GM23248 (cell line): Measurements from ENCODE around the gene KRTAP2-3.

Source experiments
- EZH2 ChIP-seq: fragments of 200-600 bp; sonication (generic); IDR thresholded peaks from 2 replicates; pipeline ENCODE4 v1.6.1; 2018; ENCODE audit warnings: antibody characterized with exemption, mild to moderate bottlenecking; ENCODE audit not compliant: insufficient read depth, poor library complexity, severe bottlenecking
- EZH2phosphoT487 ChIP-seq: fragments of 200-600 bp; sonication (generic); IDR thresholded peaks from 2 replicates; pipeline ENCODE4 v1.6.1; 2018; ENCODE audit warnings: antibody characterized with exemption, moderate library complexity, mild to moderate bottlenecking, low read depth; ENCODE audit not compliant: insufficient read depth

- no peak for TF ChIP-seq EZH2
- TF ChIP-seq EZH2phosphoT487: no peak
Observed at GRCh38 chr17:41082626-41083025, 22.7 kb upstream of the KRTAP2-3 start.
